ENCODE results near the gene PTGFRN.
"Not testable (repeated sequence)": the region's sequence is repeated elsewhere in the genome, so short reads cannot be mapped to it uniquely, and the experiment has no call there.

PTGFRN gene

GRCh38 chr1:116918714-116919357, 9.1 kb downstream of the PTGFRN start:
- DNase-seq, result no peak

GRCh38 chr1:116919802-116920201, 10.1 kb downstream of the PTGFRN start:
- no peak for DNase-seq

DNA sequence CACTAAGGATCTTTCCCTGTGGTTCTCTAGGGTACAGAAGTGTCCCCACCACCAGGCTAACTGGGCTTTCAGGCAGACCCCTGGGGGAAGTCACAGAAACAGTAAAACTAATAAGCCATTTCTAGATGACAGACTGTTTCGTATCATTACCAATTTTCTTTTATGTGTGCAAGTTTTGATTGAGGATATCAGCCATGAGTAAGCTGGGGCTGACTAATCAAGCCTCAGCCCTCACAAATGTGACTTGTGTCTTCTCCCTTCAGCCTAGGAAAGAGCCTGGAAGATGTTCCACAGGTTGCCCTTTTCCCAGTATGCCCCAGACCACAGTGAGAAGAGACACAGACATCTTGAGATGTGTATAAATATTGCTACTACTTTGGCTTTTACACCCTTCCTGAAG, 10.5 kb downstream of the PTGFRN start:
- DNase-seq, result no peak

DNA sequence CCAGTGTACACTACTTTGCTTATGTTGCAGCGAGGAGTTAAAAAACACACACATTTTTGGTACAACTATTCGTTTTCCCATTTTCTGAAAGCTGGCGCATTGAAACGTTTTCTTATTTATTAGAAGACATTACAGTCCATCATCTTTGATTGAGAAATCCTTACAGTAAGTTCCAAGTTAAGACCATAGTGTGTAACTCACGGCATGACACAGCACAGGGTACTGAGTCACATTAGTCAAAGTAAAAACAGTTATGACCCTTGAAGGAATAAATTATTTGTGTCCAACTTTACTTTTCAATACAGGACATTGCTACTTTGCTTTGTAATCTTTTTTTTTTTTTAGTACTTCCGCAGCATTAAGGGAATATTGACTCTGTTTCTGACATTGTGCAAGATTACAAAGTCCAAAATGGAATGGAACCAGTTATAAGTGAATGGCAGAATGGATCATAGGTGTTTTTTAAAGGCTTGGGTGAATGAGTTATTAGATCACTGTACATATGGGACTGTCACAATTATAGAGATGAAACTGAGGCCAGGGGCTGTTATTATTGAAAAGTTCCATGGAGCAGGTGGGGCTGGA, 11.7 kb downstream of the PTGFRN start:
- DNase-seq, result no peak

- DNase-seq, result no peak
Observed at GRCh38 chr1:116921937-116922336, 12.2 kb downstream of the PTGFRN start.

- no peak for DNase-seq
Observed at GRCh38 chr1:116923421-116923820, 13.7 kb downstream of the PTGFRN start.

DNA sequence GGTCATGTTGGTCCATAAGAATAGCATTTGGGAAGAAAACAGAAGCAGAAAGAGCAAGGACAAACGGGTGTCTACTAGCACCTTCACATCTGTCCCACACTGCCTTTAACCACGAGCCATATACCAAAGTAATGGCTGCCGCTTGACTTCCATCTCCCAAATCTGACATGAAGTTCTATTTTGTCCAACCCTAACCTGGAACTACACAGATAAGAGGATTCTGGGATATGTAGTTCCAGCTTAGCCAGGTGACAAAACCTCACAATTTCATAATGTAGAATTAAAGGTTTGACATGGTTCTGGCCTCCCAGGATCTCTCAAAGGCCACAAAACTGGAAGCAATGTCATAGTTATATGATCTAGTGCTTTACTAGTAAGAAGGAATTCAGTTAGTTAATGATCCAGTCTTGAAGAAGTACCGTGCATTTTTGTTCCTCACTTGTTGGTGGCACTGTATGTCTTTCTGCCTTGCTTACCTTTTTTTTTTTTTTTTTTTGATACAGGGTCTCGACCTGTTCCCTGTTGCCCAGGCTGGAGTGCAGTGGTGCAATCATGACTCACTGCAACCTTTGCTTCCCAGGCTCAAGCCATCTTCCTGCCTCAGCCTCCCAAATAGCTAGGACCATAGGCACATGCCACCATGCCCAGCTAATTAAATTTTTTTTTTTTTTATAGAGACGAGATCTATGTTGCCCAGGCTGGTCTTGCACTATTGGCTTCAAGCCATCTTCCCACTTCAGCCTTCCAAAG, 17.5 kb downstream of the PTGFRN start:
- DNase-seq, result no peak

- no peak for DNase-seq
Observed at GRCh38 chr1:116929961-116930592, 20.4 kb downstream of the PTGFRN start.

- no peak for DNase-seq
Observed at GRCh38 chr1:116931016-116931918, 21.6 kb downstream of the PTGFRN start.

DNA sequence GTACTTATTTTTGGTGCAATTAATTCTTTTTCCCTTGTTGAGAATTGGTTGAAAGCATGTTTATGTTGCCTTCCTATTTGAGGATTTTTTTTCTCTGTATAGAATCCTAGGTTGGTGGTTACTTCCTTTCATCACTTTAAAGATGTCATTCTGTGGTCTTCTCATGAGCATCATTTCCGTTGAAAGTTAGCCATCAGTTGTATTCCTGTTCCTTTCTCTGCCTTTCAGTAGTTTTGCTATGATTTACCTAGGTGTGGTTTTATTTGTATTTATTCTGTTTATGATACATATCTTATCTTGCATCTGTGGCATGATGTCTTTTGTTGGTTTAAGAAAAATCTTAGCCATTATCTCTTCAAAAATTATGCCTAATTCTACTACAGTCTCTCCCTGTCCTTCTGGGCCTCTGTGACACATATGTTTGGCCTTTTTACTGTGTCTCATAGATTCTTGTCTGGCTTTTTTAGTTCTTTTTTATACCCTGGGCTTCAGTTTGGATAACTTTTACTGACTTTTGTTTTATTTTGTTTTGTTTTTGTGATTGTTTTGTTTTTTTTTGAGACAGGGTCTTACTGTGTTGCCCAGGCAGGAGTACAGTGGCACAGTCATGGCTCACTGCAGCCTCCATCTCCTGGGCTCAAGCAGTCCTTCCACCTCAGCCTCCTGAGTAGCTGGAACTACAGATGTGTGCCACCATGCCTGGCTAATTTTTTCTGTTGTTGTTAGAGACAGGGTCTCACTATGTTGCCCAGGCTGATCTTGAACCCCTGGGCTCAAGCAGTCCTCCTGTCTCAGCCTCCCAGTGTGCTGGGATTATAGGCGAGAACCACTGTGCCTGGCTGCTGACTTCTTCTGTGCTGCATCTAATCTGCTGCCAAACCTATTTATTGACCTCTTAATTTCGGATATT, 24.1 kb downstream of the PTGFRN start:
- no peak for DNase-seq

- DNase-seq, result no peak
Observed at GRCh38 chr1:116934586-116935207, 25.0 kb downstream of the PTGFRN start.

DNA sequence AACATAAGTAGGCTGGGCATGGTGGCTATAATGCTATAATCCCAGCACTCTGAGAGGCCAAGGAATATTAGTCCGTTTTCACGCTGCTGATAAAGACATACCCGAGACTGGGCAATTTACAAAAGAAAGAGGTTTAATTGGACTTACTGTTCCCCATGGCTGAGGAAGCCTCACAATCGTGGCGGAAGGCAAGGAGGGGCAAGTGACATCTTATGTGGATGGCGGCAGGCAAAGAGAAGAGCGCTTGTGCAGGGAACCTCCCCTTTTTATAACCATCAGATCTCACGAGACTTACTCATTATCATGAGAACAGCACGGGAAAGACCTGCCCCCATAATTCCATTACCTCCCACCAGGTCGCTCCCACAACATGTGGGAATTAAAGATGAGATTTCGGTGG, 28.5 kb downstream of the PTGFRN start:
- DNase-seq, result no peak

GRCh38 chr1:116939780-116940543, 30.2 kb downstream of the PTGFRN start:
- DNase-seq, result not testable (repeated sequence)

GRCh38 chr1:116940814-116941599, 31.3 kb downstream of the PTGFRN start:
- no peak for DNase-seq

DNA sequence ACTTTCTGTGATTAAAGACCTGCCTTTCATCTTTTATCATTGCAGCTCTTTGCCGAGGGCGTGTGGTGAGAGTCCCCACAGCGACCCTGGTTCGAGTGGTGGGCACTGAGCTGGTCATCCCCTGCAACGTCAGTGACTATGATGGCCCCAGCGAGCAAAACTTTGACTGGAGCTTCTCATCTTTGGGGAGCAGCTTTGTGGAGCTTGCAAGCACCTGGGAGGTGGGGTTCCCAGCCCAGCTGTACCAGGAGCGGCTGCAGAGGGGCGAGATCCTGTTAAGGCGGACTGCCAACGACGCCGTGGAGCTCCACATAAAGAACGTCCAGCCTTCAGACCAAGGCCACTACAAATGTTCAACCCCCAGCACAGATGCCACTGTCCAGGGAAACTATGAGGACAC, 32.0 kb downstream of the PTGFRN start:
- DNase-seq, result no peak

GRCh38 chr1:116942344-116942743, 32.6 kb downstream of the PTGFRN start:
- DNase-seq, result no peak

- DNase-seq, result no peak
Observed at GRCh38 chr1:116943438-116943837, 33.7 kb downstream of the PTGFRN start.

DNA sequence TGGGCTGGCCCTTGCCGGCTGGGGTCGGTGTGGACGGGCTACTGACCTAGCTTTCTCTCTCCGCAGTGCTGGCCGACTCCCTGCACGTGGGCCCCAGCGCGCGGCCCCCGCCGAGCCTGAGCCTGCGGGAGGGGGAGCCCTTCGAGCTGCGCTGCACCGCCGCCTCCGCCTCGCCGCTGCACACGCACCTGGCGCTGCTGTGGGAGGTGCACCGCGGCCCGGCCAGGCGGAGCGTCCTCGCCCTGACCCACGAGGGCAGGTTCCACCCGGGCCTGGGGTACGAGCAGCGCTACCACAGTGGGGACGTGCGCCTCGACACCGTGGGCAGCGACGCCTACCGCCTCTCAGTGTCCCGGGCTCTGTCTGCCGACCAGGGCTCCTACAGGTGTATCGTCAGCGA, 34.9 kb downstream of the PTGFRN start:
- DNase-seq, result no peak

DNA sequence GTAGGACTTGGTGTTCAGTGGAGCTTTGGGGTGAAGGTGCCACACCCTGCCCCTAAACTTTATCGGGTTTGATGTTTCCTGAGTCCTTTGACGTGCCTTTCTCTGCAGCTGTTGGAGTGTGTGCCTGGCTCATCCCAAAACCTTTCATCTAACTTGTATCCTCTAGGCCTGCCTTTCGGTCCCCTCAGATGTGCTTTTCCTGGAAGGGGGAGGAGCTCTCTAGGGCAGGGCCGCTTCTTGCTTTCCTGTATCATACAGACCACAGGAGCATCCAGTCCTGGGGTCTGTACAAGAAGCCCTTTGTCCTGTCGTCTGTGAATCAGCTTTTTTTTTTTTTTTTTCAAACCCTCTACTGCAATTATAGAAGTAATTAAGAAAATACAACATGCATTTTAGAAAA, 35.7 kb downstream of the PTGFRN start:
- no peak for DNase-seq

- no peak for DNase-seq
Observed at GRCh38 chr1:116945996-116946395, 36.3 kb downstream of the PTGFRN start.
